Ishikawa (cell line): ENCODE results near the gene SALL4.

Experiments used
- CEBPB ChIP-seq: IDR thresholded peaks from 2 replicates; pipeline ENCODE4 v1.6.1; 2012
- CREB1 ChIP-seq: IDR thresholded peaks from 2 replicates; pipeline ENCODE4 v1.6.1; 2012; ENCODE audit warnings: low read depth
- EGR1 ChIP-seq: IDR thresholded peaks from 2 replicates; pipeline ENCODE4 v1.6.1; 2012
- EP300 ChIP-seq: IDR thresholded peaks from 2 replicates; pipeline ENCODE4 v1.6.1; 2012; ENCODE audit warnings: borderline replicate concordance
- FOXM1 ChIP-seq: IDR thresholded peaks from 2 replicates; pipeline ENCODE4 v1.6.1; 2012; ENCODE audit warnings: low read depth, borderline replicate concordance
- NFIC ChIP-seq: IDR thresholded peaks from 2 replicates; pipeline ENCODE4 v1.6.1; 2012
- RAD21 ChIP-seq: IDR thresholded peaks from 2 replicates; pipeline ENCODE4 v1.6.1; 2012; ENCODE audit warnings: low read depth
- TAF1 ChIP-seq: IDR thresholded peaks from 2 replicates; pipeline ENCODE4 v1.6.1; 2012; ENCODE audit warnings: low read depth, mild to moderate bottlenecking
- TCF12 ChIP-seq: IDR thresholded peaks from 2 replicates; pipeline ENCODE4 v1.6.1; 2012; ENCODE audit warnings: low read depth
- TEAD4 ChIP-seq: IDR thresholded peaks from 2 replicates; pipeline ENCODE4 v1.6.1; 2012
- YY1 ChIP-seq: IDR thresholded peaks from 2 replicates; pipeline ENCODE4 v1.6.1; 2012; ENCODE audit warnings: low read depth
- ZBTB7A ChIP-seq: IDR thresholded peaks from 2 replicates; pipeline ENCODE4 v1.6.1; 2012; ENCODE audit warnings: low read depth
- TF ChIP-seq, protein P1 (sequence below): IDR thresholded peaks from 2 replicates; pipeline ENCODE4 v1.6.1; 2012
- TF ChIP-seq, protein P2 (sequence below): IDR thresholded peaks from 2 replicates; pipeline ENCODE4 v1.6.1; 2012
- TF ChIP-seq, protein P3 (sequence below): IDR thresholded peaks from 2 replicates; pipeline ENCODE4 v1.6.1; 2012; ENCODE audit warnings: low read depth, mild to moderate bottlenecking

The SALL4 gene

DNA sequence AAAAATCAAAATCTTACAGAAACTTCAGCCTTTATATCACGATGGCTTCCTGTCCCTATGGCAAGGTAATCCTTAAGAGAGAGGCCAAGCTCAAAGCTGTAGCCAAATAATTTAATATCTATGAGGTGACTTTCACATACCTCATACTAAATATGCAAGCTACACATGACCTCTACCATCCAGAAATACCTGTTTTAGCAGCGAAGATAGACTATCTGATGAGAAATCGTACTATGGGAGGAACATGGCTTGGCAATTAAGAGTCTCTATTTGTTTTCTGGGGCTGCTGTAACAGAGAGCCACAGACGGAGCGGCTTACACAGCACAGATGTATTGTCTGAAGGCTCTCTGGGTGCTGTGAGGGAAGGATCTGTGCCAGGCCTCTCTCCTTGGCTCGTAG lies 31.0 kb upstream of the SALL4 start:
- no peak for TF ChIP-seq TEAD4
- TF ChIP-seq CEBPB: no peak
- TF ChIP-seq TCF12: no peak
- no peak for TF ChIP-seq TAF1
- TF ChIP-seq CREB1: no peak
- TF ChIP-seq, protein P1, sequence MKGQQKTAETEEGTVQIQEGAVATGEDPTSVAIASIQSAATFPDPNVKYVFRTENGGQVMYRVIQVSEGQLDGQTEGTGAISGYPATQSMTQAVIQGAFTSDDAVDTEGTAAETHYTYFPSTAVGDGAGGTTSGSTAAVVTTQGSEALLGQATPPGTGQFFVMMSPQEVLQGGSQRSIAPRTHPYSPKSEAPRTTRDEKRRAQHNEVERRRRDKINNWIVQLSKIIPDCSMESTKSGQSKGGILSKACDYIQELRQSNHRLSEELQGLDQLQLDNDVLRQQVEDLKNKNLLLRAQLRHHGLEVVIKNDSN: no peak
- TF ChIP-seq ZBTB7A: no peak

DNA sequence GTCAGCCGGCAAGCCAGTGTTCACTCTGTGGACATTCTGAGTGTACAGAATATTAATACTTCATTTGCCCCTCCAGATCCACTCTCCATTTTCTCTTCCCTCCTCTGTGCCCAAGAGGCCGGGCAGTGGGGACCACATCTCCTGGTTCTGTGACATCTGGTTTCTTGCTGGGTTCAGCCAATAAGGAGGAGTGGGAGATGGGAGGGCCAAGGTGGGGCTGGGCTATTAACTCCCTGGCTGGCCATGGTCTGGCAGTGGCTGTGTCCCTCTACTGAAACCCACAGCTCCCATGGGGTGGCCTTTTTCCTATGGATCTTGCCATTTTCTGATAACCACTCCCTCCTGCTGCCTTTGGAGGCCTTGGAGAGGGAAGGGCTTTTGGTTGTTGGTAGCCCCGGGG lies 30.0 kb upstream of the SALL4 start:
- TF ChIP-seq, protein P2, sequence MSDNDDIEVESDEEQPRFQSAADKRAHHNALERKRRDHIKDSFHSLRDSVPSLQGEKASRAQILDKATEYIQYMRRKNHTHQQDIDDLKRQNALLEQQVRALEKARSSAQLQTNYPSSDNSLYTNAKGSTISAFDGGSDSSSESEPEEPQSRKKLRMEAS: no peak
- TF ChIP-seq ZBTB7A: no peak
- TF ChIP-seq CEBPB: no peak
- TF ChIP-seq NFIC: no peak
- TF ChIP-seq YY1: no peak
- TF ChIP-seq EP300: no peak

DNA sequence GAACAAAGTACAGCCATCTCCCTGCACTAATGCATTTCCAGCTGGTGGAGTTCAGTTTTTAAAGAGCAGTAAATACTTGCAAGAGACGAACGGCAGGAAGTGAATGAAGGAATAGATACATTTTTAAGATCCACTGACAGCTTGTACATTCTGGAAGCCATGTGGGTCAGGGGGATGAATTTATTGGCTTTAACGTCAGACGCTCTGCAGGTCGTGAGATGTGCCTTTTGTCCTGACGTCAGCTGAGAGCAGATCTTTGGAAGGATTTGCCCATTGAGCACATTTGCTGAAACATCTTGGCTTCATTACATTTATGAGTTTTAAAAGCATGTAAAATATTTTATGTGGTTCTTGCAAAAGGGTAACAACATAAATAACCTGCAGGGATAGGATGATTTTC lies 29.5 kb upstream of the SALL4 start:
- TF ChIP-seq CREB1 (no peak), NFIC (no peak), TCF12 (no peak), FOXM1 (no peak), ZBTB7A (no peak), TAF1 (no peak), CEBPB (no peak), YY1 (no peak)
- TF ChIP-seq, protein P1: no peak
- TF ChIP-seq, protein P2: no peak
- TF ChIP-seq, protein P3, sequence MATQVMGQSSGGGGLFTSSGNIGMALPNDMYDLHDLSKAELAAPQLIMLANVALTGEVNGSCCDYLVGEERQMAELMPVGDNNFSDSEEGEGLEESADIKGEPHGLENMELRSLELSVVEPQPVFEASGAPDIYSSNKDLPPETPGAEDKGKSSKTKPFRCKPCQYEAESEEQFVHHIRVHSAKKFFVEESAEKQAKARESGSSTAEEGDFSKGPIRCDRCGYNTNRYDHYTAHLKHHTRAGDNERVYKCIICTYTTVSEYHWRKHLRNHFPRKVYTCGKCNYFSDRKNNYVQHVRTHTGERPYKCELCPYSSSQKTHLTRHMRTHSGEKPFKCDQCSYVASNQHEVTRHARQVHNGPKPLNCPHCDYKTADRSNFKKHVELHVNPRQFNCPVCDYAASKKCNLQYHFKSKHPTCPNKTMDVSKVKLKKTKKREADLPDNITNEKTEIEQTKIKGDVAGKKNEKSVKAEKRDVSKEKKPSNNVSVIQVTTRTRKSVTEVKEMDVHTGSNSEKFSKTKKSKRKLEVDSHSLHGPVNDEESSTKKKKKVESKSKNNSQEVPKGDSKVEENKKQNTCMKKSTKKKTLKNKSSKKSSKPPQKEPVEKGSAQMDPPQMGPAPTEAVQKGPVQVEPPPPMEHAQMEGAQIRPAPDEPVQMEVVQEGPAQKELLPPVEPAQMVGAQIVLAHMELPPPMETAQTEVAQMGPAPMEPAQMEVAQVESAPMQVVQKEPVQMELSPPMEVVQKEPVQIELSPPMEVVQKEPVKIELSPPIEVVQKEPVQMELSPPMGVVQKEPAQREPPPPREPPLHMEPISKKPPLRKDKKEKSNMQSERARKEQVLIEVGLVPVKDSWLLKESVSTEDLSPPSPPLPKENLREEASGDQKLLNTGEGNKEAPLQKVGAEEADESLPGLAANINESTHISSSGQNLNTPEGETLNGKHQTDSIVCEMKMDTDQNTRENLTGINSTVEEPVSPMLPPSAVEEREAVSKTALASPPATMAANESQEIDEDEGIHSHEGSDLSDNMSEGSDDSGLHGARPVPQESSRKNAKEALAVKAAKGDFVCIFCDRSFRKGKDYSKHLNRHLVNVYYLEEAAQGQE: no peak

DNA sequence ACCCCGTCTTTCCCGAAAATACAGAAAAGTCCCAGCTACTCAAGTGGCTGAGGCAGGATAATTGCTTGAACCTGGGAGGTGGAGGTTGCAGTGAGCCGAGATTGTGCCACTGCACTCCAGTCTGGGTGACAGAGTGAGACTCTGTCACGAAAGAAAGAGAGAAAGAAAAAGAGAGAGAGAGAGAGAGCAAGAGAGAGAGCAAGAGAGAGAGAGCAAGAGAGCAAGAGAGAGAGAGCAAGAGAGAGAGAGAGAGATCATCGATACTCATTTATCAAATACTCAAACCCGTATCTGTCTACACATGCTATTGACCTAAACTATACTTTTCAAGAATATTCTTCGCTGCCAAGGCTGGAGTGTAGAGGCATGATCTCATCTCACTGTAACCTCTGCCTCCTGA lies 28.2 kb upstream of the SALL4 start:
- TF ChIP-seq ZBTB7A (no peak), YY1 (no peak), CEBPB (no peak), RAD21 (no peak), FOXM1 (no peak), CREB1 (no peak), NFIC (no peak), EGR1 (no peak), TCF12 (no peak), EP300 (no peak), TEAD4 (no peak), TAF1 (no peak)
- TF ChIP-seq, protein P1: no peak
- TF ChIP-seq, protein P2: no peak
- TF ChIP-seq, protein P3: no peak

DNA sequence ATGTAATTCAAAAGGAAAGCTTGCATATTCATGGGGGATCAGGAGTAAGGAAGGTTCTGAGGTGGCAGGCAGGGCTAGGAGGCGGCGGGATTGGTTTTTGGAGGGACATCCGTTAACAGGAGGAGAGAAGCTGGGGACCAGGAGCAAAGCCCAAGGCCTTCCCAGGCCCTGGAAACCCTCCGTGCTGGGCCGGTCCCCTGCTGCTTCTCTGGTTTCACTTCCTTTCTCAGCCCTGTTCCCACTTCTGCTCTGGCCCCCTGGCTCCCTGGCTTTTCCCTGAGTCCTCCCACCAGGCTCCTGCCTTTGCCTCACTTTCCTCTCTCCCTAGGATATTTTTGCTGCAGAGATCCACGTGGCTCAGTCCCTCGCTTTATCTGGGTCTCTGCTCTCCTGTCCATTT lies 26.4 kb upstream of the SALL4 start:
- TF ChIP-seq NFIC (no peak), CREB1 (no peak), FOXM1 (no peak)

DNA sequence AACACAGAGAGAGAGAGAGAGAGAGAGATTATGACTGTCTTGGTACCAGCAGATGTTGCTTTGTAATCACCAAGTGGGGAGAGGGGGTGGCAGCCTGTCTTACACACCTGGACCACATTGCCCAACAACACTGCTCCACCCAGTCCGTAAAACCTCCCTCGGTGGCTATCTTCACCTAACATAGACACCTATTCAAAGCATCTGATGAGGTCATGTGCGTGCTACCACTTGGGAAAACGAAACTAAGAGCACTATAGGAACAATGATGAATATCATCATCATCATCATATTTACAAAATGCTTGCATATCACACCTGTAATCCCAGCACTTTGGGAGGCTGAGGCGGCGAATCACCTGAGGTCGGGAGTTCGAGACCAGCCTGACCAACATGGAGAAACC lies 24.1 kb upstream of the SALL4 start:
- TF ChIP-seq TEAD4: no peak
- TF ChIP-seq, protein P3: no peak
- no peak for TF ChIP-seq CEBPB
- TF ChIP-seq, protein P2: no peak
- TF ChIP-seq TCF12: no peak
- TF ChIP-seq, protein P1: no peak
- no peak for TF ChIP-seq CREB1
- TF ChIP-seq NFIC: no peak
- no peak for TF ChIP-seq TAF1
- no peak for TF ChIP-seq RAD21
- no peak for TF ChIP-seq EGR1
- TF ChIP-seq FOXM1: no peak
- no peak for TF ChIP-seq YY1
- TF ChIP-seq EP300: no peak
- TF ChIP-seq ZBTB7A: no peak
